GM19324 (cell line): ENCODE results near the gene RNASE7.
"Not testable (repeated sequence)": the region's sequence is repeated elsewhere in the genome, so short reads cannot be mapped to it uniquely, and the experiment has no call there.

ENCODE experiments used
- ATAC-seq: cut with Tn5 transposase; IDR thresholded peaks from one replicate; pipeline ENCODE4 v1.9.1; 2021; ENCODE audit warnings: mild to moderate bottlenecking, moderate library complexity; ENCODE audit not compliant: unreplicated experiment, low FRiP score

Gene RNASE7

DNA sequence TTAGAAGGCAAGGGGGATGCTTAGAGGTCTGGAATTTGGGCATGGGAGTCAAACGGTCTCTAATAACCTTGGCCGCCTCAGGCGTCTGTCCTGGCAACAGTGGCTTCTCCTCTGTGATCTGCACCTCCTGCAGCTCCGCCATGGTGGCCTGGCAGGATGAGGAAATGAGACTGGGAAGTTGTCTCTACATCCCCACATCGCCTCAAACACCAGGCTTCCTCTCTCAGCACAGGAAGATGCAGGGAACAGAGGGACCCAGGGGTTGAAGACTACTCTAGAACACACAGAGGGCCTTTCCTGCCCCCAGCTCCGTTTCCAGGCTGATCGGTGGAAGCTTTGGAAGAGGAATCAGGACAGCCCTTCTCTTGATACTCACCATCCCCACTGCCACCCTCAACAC, 19.0 kb upstream of the RNASE7 start:
- ATAC-seq, result no peak

GRCh38 chr14:21023817-21024584, 18.2 kb upstream of the RNASE7 start:
- ATAC-seq, result no peak

- ATAC-seq, result no peak
Observed at GRCh38 chr14:21024585-21025370, 17.4 kb upstream of the RNASE7 start, which contains the start of gene NDRG2. TSS of gene NDRG2 (minus strand) at chr14:21025061. CDS start at chr14:21023315, 1,746 bp downstream.

- no peak for ATAC-seq
Observed at GRCh38 chr14:21025371-21026273, 16.5 kb upstream of the RNASE7 start.

DNA sequence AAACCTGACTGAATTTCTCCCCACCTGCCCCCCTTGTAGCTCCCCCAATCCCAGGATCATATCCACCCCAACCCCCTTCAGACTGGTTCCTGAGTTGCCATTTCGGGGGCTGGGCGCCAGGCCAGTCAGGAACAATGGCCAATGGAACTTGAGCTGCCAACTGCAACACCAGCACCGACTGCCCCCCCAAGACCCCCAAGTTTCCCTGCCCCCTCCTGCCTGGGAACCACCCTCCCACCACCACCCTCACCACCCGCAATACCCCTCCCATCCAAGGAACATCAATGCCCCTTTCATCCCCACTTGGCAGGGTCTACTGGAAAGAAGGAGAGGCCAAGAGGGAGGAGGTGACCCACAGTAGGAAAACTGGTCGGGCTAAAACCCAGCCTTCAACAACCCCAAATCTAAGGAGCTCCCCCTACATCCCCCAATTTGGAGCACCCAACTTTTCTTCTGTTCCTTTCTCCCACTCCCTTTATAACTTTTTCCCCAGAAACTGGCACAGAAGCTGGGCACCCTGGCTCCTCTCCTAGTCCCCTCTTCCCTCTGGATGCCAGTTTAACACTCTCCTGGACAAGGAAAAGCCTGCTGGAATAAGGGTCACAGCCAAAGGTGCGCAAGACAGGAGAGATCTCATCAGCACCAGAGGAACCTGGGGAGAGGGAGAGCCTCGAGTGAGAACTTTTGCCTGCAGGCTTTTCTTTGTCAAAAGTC, 15.7 kb upstream of the RNASE7 start:
- ATAC-seq, result no peak

GRCh38 chr14:21026988-21027315, 15.2 kb upstream of the RNASE7 start:
- no peak for ATAC-seq

- ATAC-seq, result no peak
Observed at GRCh38 chr14:21029917-21030316, 12.2 kb upstream of the RNASE7 start, which contains the start of gene TPPP2. TSS of gene TPPP2 (plus strand) at chr14:21030217. CDS start at chr14:21030582, 365 bp downstream.

GRCh38 chr14:21030531-21030930, 11.6 kb upstream of the RNASE7 start:
- ATAC-seq, result no peak

GRCh38 chr14:21032326-21033132, 9.6 kb upstream of the RNASE7 start:
- no peak for ATAC-seq

GRCh38 chr14:21033133-21033698, 8.9 kb upstream of the RNASE7 start:
- no peak for ATAC-seq

DNA sequence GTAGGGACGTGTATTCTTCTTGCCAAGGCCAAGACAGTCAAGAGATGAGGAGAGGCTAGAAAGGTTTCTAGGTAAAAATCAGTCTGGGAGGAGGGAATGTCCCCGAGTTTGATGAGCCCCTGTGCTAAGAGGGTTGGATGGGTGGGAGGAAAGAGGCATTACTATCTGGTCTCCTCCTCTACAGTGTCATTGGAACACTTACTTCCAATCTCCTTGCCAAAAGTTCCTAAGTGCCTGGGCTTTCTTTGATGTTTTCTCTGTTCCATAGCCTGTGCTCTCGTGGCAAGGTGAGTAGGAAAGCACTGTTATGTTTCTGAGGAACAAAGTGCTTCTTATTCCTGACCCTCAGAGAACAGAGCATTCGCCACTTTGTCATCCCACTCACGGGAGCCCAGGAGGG, 7.5 kb upstream of the RNASE7 start, which contains the start of gene RNASE13:
TSS of gene RNASE13 (minus strand) at position 101 of the 400 bp plus-strand sequence. CDS start 519 bp downstream, outside the sequence.
- ATAC-seq, result no peak

- ATAC-seq, result no peak
Observed at GRCh38 chr14:21036751-21037150, 5.4 kb upstream of the RNASE7 start.

GRCh38 chr14:21037156-21037555, 5.0 kb upstream of the RNASE7 start:
- no peak for ATAC-seq

DNA sequence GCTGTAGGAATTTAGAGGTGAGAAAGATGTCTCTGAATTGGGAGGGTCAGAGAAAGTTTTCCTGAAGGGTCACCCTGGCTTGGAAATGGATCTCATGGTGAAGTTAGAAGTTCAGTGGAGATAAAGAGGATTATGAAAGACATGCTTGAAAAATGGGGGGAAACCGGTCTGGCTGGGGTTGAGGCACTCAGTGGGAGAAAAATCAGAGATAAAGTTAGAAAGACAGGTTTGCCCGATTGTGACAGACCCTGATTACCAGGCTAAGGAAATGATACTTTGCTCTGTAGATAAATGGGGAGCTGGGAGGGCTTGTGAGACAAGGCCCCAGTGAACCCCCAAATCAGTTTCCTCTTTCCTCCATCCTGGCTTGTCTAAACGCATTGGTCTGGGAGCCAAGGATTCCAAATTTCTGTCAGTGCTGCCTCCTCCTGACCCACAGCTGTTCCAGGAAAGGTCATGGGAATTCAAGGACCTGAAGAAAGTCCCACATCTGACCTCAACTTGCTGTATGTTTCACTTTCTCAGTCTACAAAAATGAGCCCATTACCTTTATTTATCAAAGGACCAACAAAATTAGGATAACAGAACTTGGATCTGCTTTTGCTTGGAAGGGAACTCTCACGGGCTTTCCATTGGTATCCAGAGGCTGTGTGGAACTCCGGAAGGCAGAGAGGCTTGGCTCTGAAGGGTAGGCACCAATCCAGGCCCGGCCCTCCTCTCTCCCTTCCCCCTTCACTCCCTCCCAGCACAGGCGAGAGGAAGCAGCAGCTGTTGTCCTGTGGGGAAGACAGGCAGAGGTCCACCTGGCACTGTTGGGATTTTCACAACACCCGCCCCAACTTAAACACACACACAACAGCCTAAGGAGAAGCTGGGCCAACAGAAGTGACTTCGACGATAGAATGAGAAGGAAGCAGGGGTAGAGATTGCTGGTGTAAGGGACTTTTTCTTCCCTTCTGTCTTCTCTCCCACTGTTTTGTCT, 3.4 kb upstream of the RNASE7 start:
- no peak for ATAC-seq

GRCh38 chr14:21039585-21040369, 2.4 kb upstream of the RNASE7 start:
- ATAC-seq, result no peak

GRCh38 chr14:21040370-21040925, 1.7 kb upstream of the RNASE7 start:
- ATAC-seq, result no peak

GRCh38 chr14:21040941-21041340, 1.2 kb upstream of the RNASE7 start:
- ATAC-seq, result not testable (repeated sequence)
